Measurements from ENCODE around the gene PHYHIPL.

DNA sequence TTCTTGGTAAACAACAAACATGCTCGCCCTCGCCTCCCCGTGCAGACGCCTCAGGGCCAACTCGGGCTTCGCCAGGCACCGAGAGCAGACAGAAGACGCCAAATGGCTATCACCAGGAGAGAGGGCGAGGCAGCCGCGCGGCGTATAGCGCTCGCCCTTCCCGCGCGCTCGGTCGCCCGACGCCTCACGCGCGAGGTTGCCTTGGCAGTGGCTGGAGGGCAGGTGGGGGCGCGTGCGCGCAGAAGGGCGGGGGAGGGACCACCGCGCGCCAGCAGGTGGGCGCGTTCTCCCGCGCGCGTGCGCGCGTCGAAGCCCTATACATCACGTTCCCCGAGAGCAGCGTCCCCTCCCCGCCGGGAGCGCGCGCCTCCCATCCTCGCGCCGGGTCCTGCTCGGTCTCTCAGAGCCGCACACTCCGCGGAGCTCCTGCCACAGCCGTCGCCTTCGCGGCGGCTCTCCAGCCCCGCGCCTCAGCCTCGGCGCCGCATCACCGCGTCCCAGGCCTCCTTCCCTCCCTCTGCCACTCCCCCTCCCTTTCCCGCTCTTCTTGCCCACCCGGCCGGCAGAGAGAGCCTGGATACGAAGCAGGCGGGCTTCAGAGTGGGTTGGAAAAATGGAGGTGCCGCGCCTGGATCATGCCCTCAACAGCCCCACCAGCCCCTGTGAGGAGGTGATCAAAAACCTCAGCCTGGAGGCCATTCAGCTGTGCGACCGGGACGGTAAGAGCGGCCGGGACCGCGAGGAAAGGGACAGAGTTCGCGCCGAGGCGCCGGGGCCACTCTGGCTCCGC lies at the start of gene PHYHIPL:
- TF ChIP-seq EZH2 (IDR thresholded peaks at IDR 0.05) (no peak), POLR2AphosphoS5 (IDR thresholded peaks at IDR 0.05; ENCODE audit: borderline replicate concordance, low read depth, low read length) (no peak)

Measured in SK-N-MC (cell line).